ENCODE results near the gene KLF4.

The KLF4 gene

DNA sequence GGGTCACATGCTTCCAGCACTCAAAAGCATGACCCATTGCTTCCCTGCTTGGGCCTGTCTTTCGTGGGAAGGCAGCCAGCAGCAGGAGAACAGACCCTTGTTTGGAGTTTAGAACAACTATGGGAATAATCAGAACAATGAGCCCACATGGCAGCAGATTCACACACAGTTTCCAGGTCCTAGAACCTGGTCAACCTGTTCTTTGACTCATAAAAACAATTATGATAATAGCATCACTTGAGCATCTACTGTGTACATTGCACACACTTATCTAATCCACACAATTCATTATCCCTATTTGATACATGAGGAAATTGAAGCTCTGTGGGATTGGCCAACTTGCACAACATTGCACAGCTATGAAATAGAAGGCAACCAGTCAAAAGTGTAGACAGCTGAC is 41.7 kb downstream of the KLF4 start:
- no peak for DNase-seq (ENCODE audit: low read depth in 2 of 2)

- no peak for DNase-seq (ENCODE audit: low read depth in 2 of 2)
Measured at GRCh38 chr9:107447081-107447480, 42.5 kb downstream of the KLF4 start.

GRCh38 chr9:107446491-107446890 is 43.1 kb downstream of the KLF4 start:
- DNase-seq (ENCODE audit: low read depth in 2 of 2) = no peak

GRCh38 chr9:107443786-107444185 is 45.8 kb downstream of the KLF4 start:
- no peak for DNase-seq (ENCODE audit: low read depth in 2 of 2)

GRCh38 chr9:107439991-107440456 is 49.5 kb downstream of the KLF4 start:
- DNase-seq (ENCODE audit: low read depth in 2 of 2) = no peak

GRCh38 chr9:107438211-107439031 is 51.1 kb downstream of the KLF4 start:
- DNase-seq (ENCODE audit: low read depth in 2 of 2) = no peak

DNA sequence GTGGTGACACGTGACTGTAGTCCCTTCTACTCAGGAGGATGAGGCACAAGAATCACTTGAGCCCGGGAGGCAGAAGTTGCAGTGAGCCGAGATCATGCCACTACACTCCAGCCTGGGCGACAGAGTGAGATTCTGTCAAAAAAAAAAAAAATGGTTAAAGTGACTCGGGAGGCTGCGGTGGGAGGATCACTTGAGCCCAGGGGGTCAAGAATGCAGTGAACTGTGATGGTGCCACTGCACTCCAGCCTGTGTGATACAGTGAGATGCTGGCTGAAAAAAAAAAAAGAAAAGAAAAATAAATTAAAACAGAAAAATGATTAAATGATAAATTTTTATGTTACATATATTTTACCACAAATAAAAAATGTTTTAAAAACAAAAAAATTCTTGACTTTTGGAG is 51.9 kb downstream of the KLF4 start:
- DNase-seq (ENCODE audit: low read depth in 2 of 2) = no peak

DNA sequence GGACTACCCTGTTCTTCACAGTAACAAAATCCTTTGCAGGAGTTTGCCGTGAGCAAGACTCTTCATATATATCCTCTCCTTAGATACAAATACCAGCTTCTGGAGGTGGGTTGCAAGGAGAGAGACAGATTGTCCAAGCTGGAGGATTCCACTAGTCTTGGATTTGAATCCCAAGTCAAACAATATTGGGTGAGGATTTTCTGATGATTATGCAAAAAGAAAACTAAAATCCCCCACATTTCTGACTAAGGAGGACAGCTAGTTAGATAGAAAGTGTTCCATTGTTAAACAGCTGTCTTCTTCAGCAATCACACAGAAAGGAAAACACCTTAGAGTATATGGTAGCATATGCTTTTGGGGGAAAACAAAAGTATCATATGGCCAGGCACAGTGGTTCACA is 54.2 kb downstream of the KLF4 start:
- DNase-seq (ENCODE audit: low read depth in 2 of 2) = no peak
